Suppressor macrophage (primary cell): ENCODE data around the gene AMDHD1.
A peak's percentile ranks its signal among the peaks of the same experiment; 100 is the strongest.
"Not testable (repeated sequence)": the region's sequence is repeated elsewhere in the genome, so short reads cannot be mapped to it uniquely, and the experiment has no call there.

Experiments
- DNase-seq, 4 experiments: peaks; one replicate each; pipeline ENCODE4 v3.0.0-alpha.2; 2020 to 2022

Gene AMDHD1

GRCh38 chr12:95963096-95963495 lies 20.0 kb downstream of the AMDHD1 start:
- DNase-seq: peak in 3 of 4 experiments; percentile 21 to 40 (median 36)

GRCh38 chr12:95966287-95966870 lies 23.2 kb downstream of the AMDHD1 start:
- DNase-seq: no peak

- DNase-seq: no peak
Measured at GRCh38 chr12:95967301-95967700, 24.2 kb downstream of the AMDHD1 start.

- not testable (repeated sequence) for DNase-seq
Measured at GRCh38 chr12:95969116-95969515, 26.0 kb downstream of the AMDHD1 start.

GRCh38 chr12:95970905-95971304 lies 27.8 kb downstream of the AMDHD1 start:
- DNase-seq: no peak

- DNase-seq: no peak
Measured at GRCh38 chr12:95972832-95973456, 29.8 kb downstream of the AMDHD1 start.

GRCh38 chr12:95974358-95974757 lies 31.2 kb downstream of the AMDHD1 start:
- DNase-seq: no peak

- DNase-seq: no peak
Measured at GRCh38 chr12:95975491-95975890, 32.4 kb downstream of the AMDHD1 start.

- no peak for DNase-seq
Measured at GRCh38 chr12:95976416-95976832, 33.3 kb downstream of the AMDHD1 start.

GRCh38 chr12:95977764-95978305 lies 34.7 kb downstream of the AMDHD1 start:
- no peak for DNase-seq

GRCh38 chr12:95978351-95978750 lies 35.2 kb downstream of the AMDHD1 start:
- no peak for DNase-seq

GRCh38 chr12:95978774-95979173 lies 35.6 kb downstream of the AMDHD1 start:
- DNase-seq: no peak

- DNase-seq: no peak
Measured at GRCh38 chr12:95980437-95980836, 37.3 kb downstream of the AMDHD1 start.

GRCh38 chr12:95982602-95983001 lies 39.5 kb downstream of the AMDHD1 start:
- no peak for DNase-seq

- DNase-seq: no peak
Measured at GRCh38 chr12:95984682-95985081, 41.6 kb downstream of the AMDHD1 start.

- DNase-seq: no peak
Measured at GRCh38 chr12:95986635-95987570, 43.8 kb downstream of the AMDHD1 start.

- DNase-seq: no peak
Measured at GRCh38 chr12:95988506-95989275, 45.6 kb downstream of the AMDHD1 start.

- DNase-seq: no peak
Measured at GRCh38 chr12:95989504-95990123, 46.5 kb downstream of the AMDHD1 start.

GRCh38 chr12:95990136-95990535 lies 47.0 kb downstream of the AMDHD1 start:
- no peak for DNase-seq

GRCh38 chr12:95993907-95994306 lies 50.8 kb downstream of the AMDHD1 start:
- no peak for DNase-seq

- DNase-seq: no peak
Measured at GRCh38 chr12:95994476-95994875, 51.3 kb downstream of the AMDHD1 start.
